GM13977 (cell line): ENCODE results near the gene MLLT1.

ENCODE experiments used
- DNase-seq: peaks from one replicate; pipeline ENCODE4 v3.0.0; 2012; ENCODE audit warnings: low spot score
- CTCF ChIP-seq: IDR thresholded peaks from 2 replicates; pipeline ENCODE4 v1.5.1; 2012; ENCODE audit warnings: mild to moderate bottlenecking, control low read depth; ENCODE audit not compliant: insufficient read depth; ENCODE audit errors: extremely low read depth, missing control alignments
- in situ Hi-C: fragments of 300-500 bp; cut with MboI; formaldehyde crosslinking; loops from one replicate; pipeline ENCODE4 v1.12.0; 2022; ENCODE audit warnings: low sequenced_read_pairs, low pct_unique_long_range_greater_than_20kb, mixed read lengths, inconsistent platforms; ENCODE audit not compliant: unreplicated experiment

The MLLT1 gene

GRCh38 chr19:6187374-6187773 lies 92.4 kb downstream of the MLLT1 start:
- in situ Hi-C loops = no loop called here
- TF ChIP-seq CTCF = no peak
- DNase-seq = no peak

- no peak for TF ChIP-seq CTCF
- in situ Hi-C loops = no loop called here
- no peak for DNase-seq
Observed at GRCh38 chr19:6185835-6186834, 93.6 kb downstream of the MLLT1 start.

- in situ Hi-C loops = no loop called here
- TF ChIP-seq CTCF = no peak
Observed at GRCh38 chr19:6185093-6185834, 94.5 kb downstream of the MLLT1 start.

GRCh38 chr19:6181119-6181518 lies 98.7 kb downstream of the MLLT1 start:
- no peak for TF ChIP-seq CTCF
- in situ Hi-C loops = no loop called here
- DNase-seq = no peak

More at GRCh38 chr19:6185093-6185834, 94.5 kb downstream of the MLLT1 start:
- DNase-seq = no peak

- in situ Hi-C loops = no loop called here
Observed at GRCh38 chr19:6173190-6173589, 106.6 kb downstream of the MLLT1 start.

More at GRCh38 chr19:6173190-6173589, 106.6 kb downstream of the MLLT1 start:
- no peak for TF ChIP-seq CTCF
- no peak for DNase-seq
